Astrocyte (in vitro differentiated cells and primary cell): ENCODE results near the gene METTL15. TPM values are rescaled to one million over a fixed set of nuclear protein-coding genes. Genes with fewer than 3 reads are reported as not detected.

Experiments used
- DNase-seq: peaks from one replicate; pipeline ENCODE4 v3.0.0-alpha.2; 2010; ENCODE audit warnings: low read depth
- FAIRE-seq: peaks from 2 replicates; lab custom pipeline; 2011; peaks lifted over from hg19 to GRCh38; lab: Jason Lieb, UNC
- H2AFZ ChIP-seq: 2 replicates; pipeline ENCODE4 v1.6.0; 2012; ENCODE audit warnings: low read depth, low read length, inconsistent platforms
- H3K27ac ChIP-seq: 2 replicates; pipeline ENCODE4 v1.5.1; 2011; ENCODE audit warnings: low read depth, low read length, inconsistent platforms
- H3K27me3 ChIP-seq: 2 replicates; pipeline ENCODE4 v1.6.0; 2011; ENCODE audit warnings: low read length, inconsistent platforms; ENCODE audit not compliant: insufficient read depth
- H3K36me3 ChIP-seq: 2 replicates; pipeline ENCODE4 v1.5.1; 2011; ENCODE audit warnings: low read length, inconsistent platforms; ENCODE audit not compliant: insufficient read depth
- H3K4me1 ChIP-seq: 2 replicates; pipeline ENCODE4 v1.5.1; 2011; ENCODE audit warnings: low read length, inconsistent platforms; ENCODE audit not compliant: insufficient read depth
- H3K4me2 ChIP-seq: 2 replicates; pipeline ENCODE4 v1.6.0; 2012; ENCODE audit warnings: low read length, inconsistent platforms
- H3K4me3 ChIP-seq: 2 replicates; pipeline ENCODE4 v1.5.1; 2011; ENCODE audit warnings: low read depth, mild to moderate bottlenecking, low read length, inconsistent platforms; ENCODE audit not compliant: insufficient read depth
- H3K79me2 ChIP-seq: 2 replicates; pipeline ENCODE4 v1.6.0; 2012; ENCODE audit warnings: mild to moderate bottlenecking, low read length, inconsistent platforms; ENCODE audit not compliant: insufficient read depth
- H3K9ac ChIP-seq: 2 replicates; pipeline ENCODE4 v1.6.0; 2012; ENCODE audit warnings: mild to moderate bottlenecking, low read length, inconsistent platforms
- H3K9me3 ChIP-seq: 2 replicates; pipeline ENCODE4 v1.5.1; 2012; ENCODE audit warnings: low read depth, mild to moderate bottlenecking, low read length, inconsistent platforms; ENCODE audit not compliant: insufficient read depth
- H4K20me1 ChIP-seq: 2 replicates; pipeline ENCODE4 v1.6.0; 2012; ENCODE audit warnings: low read length, inconsistent platforms; ENCODE audit not compliant: insufficient read depth
- H3K27ac Mint-ChIP-seq: one replicate; pipeline ENCODE4 v1.8.0; 2021; ENCODE audit warnings: mild to moderate bottlenecking, mixed read lengths; ENCODE audit not compliant: unreplicated experiment
- H3K27me3 Mint-ChIP-seq: one replicate; pipeline ENCODE4 v1.8.0; 2021; ENCODE audit warnings: low read depth, mixed read lengths; ENCODE audit not compliant: unreplicated experiment
- H3K36me3 Mint-ChIP-seq: one replicate; pipeline ENCODE4 v1.8.0; 2021; ENCODE audit warnings: low read depth, mixed read lengths; ENCODE audit not compliant: unreplicated experiment
- H3K4me1 Mint-ChIP-seq: one replicate; pipeline ENCODE4 v1.8.0; 2021; ENCODE audit warnings: low read depth, mixed read lengths; ENCODE audit not compliant: unreplicated experiment
- H3K4me3 Mint-ChIP-seq: one replicate; pipeline ENCODE4 v1.8.0; 2021; ENCODE audit warnings: mild to moderate bottlenecking, moderate library complexity, mixed read lengths; ENCODE audit not compliant: unreplicated experiment
- H3K9me3 Mint-ChIP-seq: one replicate; pipeline ENCODE4 v1.8.0; 2021; ENCODE audit warnings: mild to moderate bottlenecking, mixed read lengths; ENCODE audit not compliant: unreplicated experiment
- EZH2 ChIP-seq: IDR thresholded peaks from 2 replicates; pipeline ENCODE4 v1.6.1; 2012; ENCODE audit warnings: mild to moderate bottlenecking, low read length, inconsistent platforms; ENCODE audit not compliant: insufficient read depth
- total RNA-seq: library from RNA; stranded (reverse); gene quantifications from 2 replicates; pipeline ENCODE4 v1.2.1, GENCODE V29; 2021
- TF ChIP-seq, protein P1 (sequence below): IDR thresholded peaks from 2 replicates; pipeline ENCODE4 v1.5.1; 2011; ENCODE audit warnings: low read depth, mild to moderate bottlenecking, inconsistent platforms, low read length, moderate library complexity; ENCODE audit not compliant: insufficient read depth

Gene METTL15
- total RNA-seq, 1 donor from 2014 or later, result 10.8 TPM

DNA sequence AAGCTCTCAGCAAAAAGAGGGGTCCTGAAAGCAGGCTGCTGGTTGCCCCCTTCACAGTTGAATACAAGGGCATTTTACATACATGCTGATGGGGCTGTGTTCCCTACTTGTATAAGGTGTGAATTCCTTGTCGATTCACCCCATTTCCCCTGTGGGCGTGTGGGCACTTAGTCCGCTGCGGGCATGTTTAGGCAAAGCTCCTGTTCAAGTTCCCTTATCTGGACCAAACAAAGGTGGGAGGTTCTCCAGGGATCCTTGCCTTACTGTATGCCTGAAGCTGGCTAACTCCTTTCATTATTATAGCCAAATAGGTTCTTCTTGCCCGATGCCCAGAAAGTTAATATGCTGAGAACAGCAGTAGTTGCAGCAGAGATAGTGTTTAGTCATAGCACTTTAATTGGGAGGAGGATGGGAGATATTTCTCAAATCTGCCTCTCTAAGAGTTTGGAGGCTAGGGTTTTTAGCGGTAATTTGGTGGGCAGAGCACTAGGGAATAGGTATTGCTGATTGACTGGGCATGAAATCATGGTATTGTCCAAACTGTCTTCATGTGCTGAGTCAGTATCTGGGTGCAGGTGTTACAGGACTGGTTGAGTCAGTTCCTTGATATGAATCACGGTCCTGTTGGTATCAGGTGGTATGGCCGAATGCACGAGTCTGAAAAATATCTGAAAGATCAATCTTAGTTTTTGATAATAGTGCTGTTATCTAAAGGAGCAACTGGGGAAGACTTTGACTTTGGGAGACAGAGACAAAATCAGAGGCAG, 32.7 kb downstream of the METTL15 start:
- H3K27me3 ChIP-seq, result no peaks in the 10 kb centered on the region
- H3K27ac Mint-ChIP-seq, result no peak overlapping the region
- H3K4me3 ChIP-seq, result no peak overlapping the region
- peaks cover 23% of the 10 kb centered on the region for H3K9me3 Mint-ChIP-seq
- no peaks in the 10 kb centered on the region for H3K79me2 ChIP-seq
- FAIRE-seq, result no peak
- no peak for TF ChIP-seq EZH2
- TF ChIP-seq, protein P1, sequence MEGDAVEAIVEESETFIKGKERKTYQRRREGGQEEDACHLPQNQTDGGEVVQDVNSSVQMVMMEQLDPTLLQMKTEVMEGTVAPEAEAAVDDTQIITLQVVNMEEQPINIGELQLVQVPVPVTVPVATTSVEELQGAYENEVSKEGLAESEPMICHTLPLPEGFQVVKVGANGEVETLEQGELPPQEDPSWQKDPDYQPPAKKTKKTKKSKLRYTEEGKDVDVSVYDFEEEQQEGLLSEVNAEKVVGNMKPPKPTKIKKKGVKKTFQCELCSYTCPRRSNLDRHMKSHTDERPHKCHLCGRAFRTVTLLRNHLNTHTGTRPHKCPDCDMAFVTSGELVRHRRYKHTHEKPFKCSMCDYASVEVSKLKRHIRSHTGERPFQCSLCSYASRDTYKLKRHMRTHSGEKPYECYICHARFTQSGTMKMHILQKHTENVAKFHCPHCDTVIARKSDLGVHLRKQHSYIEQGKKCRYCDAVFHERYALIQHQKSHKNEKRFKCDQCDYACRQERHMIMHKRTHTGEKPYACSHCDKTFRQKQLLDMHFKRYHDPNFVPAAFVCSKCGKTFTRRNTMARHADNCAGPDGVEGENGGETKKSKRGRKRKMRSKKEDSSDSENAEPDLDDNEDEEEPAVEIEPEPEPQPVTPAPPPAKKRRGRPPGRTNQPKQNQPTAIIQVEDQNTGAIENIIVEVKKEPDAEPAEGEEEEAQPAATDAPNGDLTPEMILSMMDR, result no peak
- no peak overlapping the region for H3K27ac ChIP-seq
- no peak for DNase-seq
- H3K4me1 Mint-ChIP-seq, result peaks cover 8% of the 10 kb centered on the region
- H2AFZ ChIP-seq, result no peak overlapping the region
- H3K36me3 ChIP-seq, result no peaks in the 10 kb centered on the region
- no peaks in the 10 kb centered on the region for H3K27me3 Mint-ChIP-seq
- H3K4me3 Mint-ChIP-seq, result no peak overlapping the region
- peaks cover 40% of the 10 kb centered on the region for H3K36me3 Mint-ChIP-seq
- H3K9me3 ChIP-seq, result peaks cover 24% of the 10 kb centered on the region
- peaks cover 6% of the 10 kb centered on the region for H3K4me1 ChIP-seq
- H3K4me2 ChIP-seq, result no peak overlapping the region
- no peak overlapping the region for H3K9ac ChIP-seq
- no peaks in the 10 kb centered on the region for H4K20me1 ChIP-seq

DNA sequence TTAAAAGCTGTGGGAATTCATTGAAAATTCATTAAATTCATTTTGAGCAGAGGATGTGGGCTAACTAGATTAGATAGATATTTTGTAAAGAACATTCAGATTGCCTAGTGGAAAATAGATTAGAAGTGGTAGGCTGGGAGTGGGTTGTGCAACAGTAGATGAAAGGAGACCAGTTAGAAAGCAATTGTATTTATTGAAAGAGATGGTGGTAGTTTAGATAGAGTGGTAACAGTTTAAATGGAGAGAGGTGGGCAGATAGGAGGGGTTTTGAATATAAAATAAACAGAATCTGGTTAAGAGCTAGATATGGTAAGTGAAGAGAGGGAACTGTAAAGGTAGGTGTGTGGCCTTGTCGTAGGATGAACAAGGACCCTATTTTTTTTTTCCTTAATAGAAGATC, 34.5 kb downstream of the METTL15 start:
- peaks cover 17% of the 10 kb centered on the region for H3K9me3 Mint-ChIP-seq
- Histone ChIP-seq H2AFZ (no peak overlapping the region), H3K79me2 (no peaks in the 10 kb centered on the region), H3K4me3 (no peak overlapping the region), H3K9me3 (peaks cover 24% of the 10 kb centered on the region), H3K4me2 (no peak overlapping the region), H3K4me1 (peaks cover 8% of the 10 kb centered on the region), H3K27ac (no peak overlapping the region), H3K36me3 (no peaks in the 10 kb centered on the region), H3K27me3 (no peaks in the 10 kb centered on the region), H3K9ac (no peak overlapping the region), H4K20me1 (no peaks in the 10 kb centered on the region)
- H3K36me3 Mint-ChIP-seq, result peaks cover 28% of the 10 kb centered on the region
- H3K4me1 Mint-ChIP-seq, result peaks cover 10% of the 10 kb centered on the region
- no peak overlapping the region for H3K4me3 Mint-ChIP-seq
- no peak overlapping the region for H3K27ac Mint-ChIP-seq
- TF ChIP-seq, protein P1, result no peak
- TF ChIP-seq EZH2, result no peak
- H3K27me3 Mint-ChIP-seq, result no peaks in the 10 kb centered on the region
- DNase-seq (no peak), FAIRE-seq (no peak)

DNA sequence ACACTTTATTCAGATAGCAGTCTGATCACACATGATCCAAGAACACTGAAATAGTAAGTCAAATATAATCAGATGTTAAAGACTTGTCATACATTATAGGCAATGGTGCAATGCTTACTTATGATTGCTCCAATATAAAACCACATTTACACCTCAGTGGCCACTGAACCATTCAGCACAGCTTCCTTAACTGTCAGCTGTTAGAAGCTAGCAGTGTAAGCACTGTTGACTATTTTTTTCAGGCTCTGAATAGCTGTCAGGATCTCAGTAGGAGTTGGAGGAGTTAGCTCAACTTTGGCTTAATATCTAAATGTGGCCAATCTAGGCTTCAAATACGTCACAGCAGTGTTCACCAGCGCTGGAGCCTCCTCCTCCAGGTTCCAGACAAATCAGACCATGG, 36.6 kb downstream of the METTL15 start:
- Mint-ChIP-seq H3K4me1 (peaks cover 12% of the 10 kb centered on the region), H3K36me3 (peaks cover 11% of the 10 kb centered on the region), H3K4me3 (no peak overlapping the region), H3K9me3 (peaks cover 7% of the 10 kb centered on the region), H3K27me3 (no peaks in the 10 kb centered on the region), H3K27ac (peak overlapping the region; percentile 66)
- Histone ChIP-seq H3K27ac (no peak overlapping the region), H3K4me2 (no peak overlapping the region), H3K9ac (no peak overlapping the region), H3K36me3 (no peaks in the 10 kb centered on the region), H2AFZ (no peak overlapping the region), H3K4me1 (peaks cover 8% of the 10 kb centered on the region), H3K27me3 (no peaks in the 10 kb centered on the region), H3K4me3 (no peak overlapping the region), H4K20me1 (no peaks in the 10 kb centered on the region), H3K9me3 (peaks cover 13% of the 10 kb centered on the region), H3K79me2 (no peaks in the 10 kb centered on the region)
- TF ChIP-seq EZH2, result no peak
- TF ChIP-seq, protein P1, result no peak
- DNase-seq (peak; percentile 69), FAIRE-seq (no peak)
